H1 (cell line): ENCODE data around the gene ZMYM3. TPM values are rescaled to one million over a fixed set of nuclear protein-coding genes. Genes with fewer than 3 reads are reported as not detected.

ENCODE experiments used
- CTCF ChIA-PET: fragments of 300-600 bp; sonication (Branson Sonifier 250); formaldehyde crosslinking; loops from one replicate; lab custom pipeline; 2021; ENCODE audit not compliant: partially characterized antibody; lab: Charles Lee
- POLR2A ChIA-PET: fragments of 300-600 bp; sonication (Branson Sonifier 250); formaldehyde crosslinking; loops from one replicate; lab custom pipeline; 2021; ENCODE audit warnings: inconsistent platforms; ENCODE audit not compliant: partially characterized antibody; lab: Charles Lee
- DNase-seq, 2 experiments: peaks; one replicate each; pipeline versions ENCODE4 v3.0.0 to v3.0.0-alpha.2; 2010 to 2022; ENCODE audit warnings: low spot score in 2 of 2, low read depth in 1 of 2, mixed read lengths in 1 of 2
- FAIRE-seq: peaks from 2 replicates; lab custom pipeline; 2011; peaks lifted over from hg19 to GRCh38; lab: Jason Lieb, UNC
- H2AFZ ChIP-seq: 2 replicates; pipeline ENCODE4 v1.8.1; 2012; ENCODE audit warnings: low read length, inconsistent platforms
- H2AK5ac ChIP-seq: 2 replicates; pipeline ENCODE4 v1.6.1; 2013; ENCODE audit warnings: low read depth, low read length
- H2BK120ac ChIP-seq: replicated peaks from 2 replicates; pipeline ENCODE3; 2013; ENCODE audit warnings: low read depth, low read length, inconsistent platforms
- H2BK12ac ChIP-seq: 2 replicates; pipeline ENCODE4 v1.6.1; 2013; ENCODE audit warnings: low read depth, low read length
- H2BK15ac ChIP-seq: 2 replicates; pipeline ENCODE4 v1.6.1; 2013; ENCODE audit warnings: low read length
- H2BK20ac ChIP-seq: 2 replicates; pipeline ENCODE4 v1.6.1; 2013; ENCODE audit warnings: low read length
- H2BK5ac ChIP-seq: 2 replicates; pipeline ENCODE4 v1.6.1; 2013; ENCODE audit warnings: low read depth, low read length
- H3K14ac ChIP-seq: 2 replicates; pipeline ENCODE4 v1.6.1; 2013; ENCODE audit warnings: inconsistent platforms; ENCODE audit not compliant: insufficient read length
- H3K18ac ChIP-seq: 2 replicates; pipeline ENCODE4 v1.6.1; 2013; ENCODE audit warnings: low read length; ENCODE audit errors: extremely low read depth
- H3K23ac ChIP-seq: 2 replicates; pipeline ENCODE4 v1.6.1; 2013; ENCODE audit warnings: inconsistent platforms; ENCODE audit not compliant: insufficient read length
- H3K23me2 ChIP-seq: 2 replicates; pipeline ENCODE4 v1.6.1; 2013; ENCODE audit warnings: low read depth, low read length
- H3K27ac ChIP-seq: 2 replicates; pipeline ENCODE4 v1.6.1; 2011; ENCODE audit warnings: low read depth, low read length, inconsistent platforms
- H3K27me3 ChIP-seq, 4 experiments: replicated peaks in 1 of 4; 1 replicate in 1 of 4; 2 replicates in 3 of 4; pipeline versions ENCODE4 v1.6.1 to v1.8.1; 2011 to 2013; ENCODE audit warnings: low read length in 3 of 4, mild to moderate bottlenecking in 3 of 4, inconsistent platforms in 2 of 4, mixed read lengths in 2 of 4, moderate library complexity in 1 of 4; ENCODE audit not compliant: control insufficient read depth in 3 of 4, insufficient read depth in 3 of 4; ENCODE audit errors: extremely low read depth in 1 of 4
- H3K36me3 ChIP-seq, 4 experiments: 2 replicates each; pipeline versions ENCODE4 v1.6.1 to v1.8.1; 2011 to 2013; ENCODE audit warnings: mild to moderate bottlenecking in 4 of 4, low read length in 3 of 4, moderate library complexity in 2 of 4, control low read depth in 1 of 4, inconsistent platforms in 1 of 4; ENCODE audit not compliant: insufficient read depth in 4 of 4, control insufficient read depth in 2 of 4
- H3K4ac ChIP-seq: replicated peaks from 2 replicates; pipeline ENCODE3; 2013; ENCODE audit warnings: low read length, low read depth, mixed read lengths, inconsistent platforms; ENCODE audit not compliant: insufficient read length
- H3K4me1 ChIP-seq, 4 experiments: replicated peaks in 1 of 4; 1 replicate in 1 of 4; 2 replicates in 3 of 4; pipeline versions ENCODE4 v1.6.1 to v1.8.1; 2011 to 2013; ENCODE audit warnings: low read length in 3 of 4, inconsistent platforms in 2 of 4, mixed read lengths in 1 of 4; ENCODE audit not compliant: insufficient read depth in 4 of 4, control insufficient read depth in 3 of 4
- H3K4me2 ChIP-seq, 2 experiments: 2 replicates each; pipeline versions ENCODE4 v1.6.1 to v1.8.1; 2011 to 2013; ENCODE audit warnings: low read depth in 2 of 2, low read length in 2 of 2, control low read depth in 1 of 2, inconsistent platforms in 1 of 2, mild to moderate bottlenecking in 1 of 2; ENCODE audit not compliant: insufficient read depth in 1 of 2
- H3K4me3 ChIP-seq, 4 experiments: fragments of 200-600, 300-600 bp in 1 of 4; sonication (generic), shearing (Covaris generic), sonication (Bioruptor Twin) in 1 of 4; 2 replicates each; pipeline versions ENCODE4 v1.5.1 to v1.8.1; 2011 to 2016; ENCODE audit warnings: low read length in 4 of 4, low read depth in 3 of 4, control low read depth in 2 of 4, inconsistent platforms in 2 of 4, mild to moderate bottlenecking in 2 of 4, mixed read lengths in 1 of 4, moderate library complexity in 1 of 4; ENCODE audit not compliant: insufficient read depth in 2 of 4; ENCODE audit errors: extremely low read depth in 1 of 4
- H3K56ac ChIP-seq: replicated peaks from 2 replicates; pipeline ENCODE3; 2013; ENCODE audit warnings: low read depth, mild to moderate bottlenecking, mixed read lengths, low read length, inconsistent platforms; ENCODE audit not compliant: insufficient read length
- H3K79me1 ChIP-seq: 2 replicates; pipeline ENCODE4 v1.6.1; 2013; ENCODE audit warnings: low read depth, low read length, control low read depth
- H3K79me2 ChIP-seq, 2 experiments: 2 replicates each; pipeline versions ENCODE4 v1.6.1 to v1.8.1; 2012 to 2013; ENCODE audit warnings: low read length in 2 of 2, mild to moderate bottlenecking in 2 of 2, inconsistent platforms in 1 of 2; ENCODE audit not compliant: insufficient read depth in 2 of 2, control insufficient read depth in 1 of 2
- H3K9ac ChIP-seq, 4 experiments: replicated peaks in 1 of 4; 1 replicate in 1 of 4; 2 replicates in 3 of 4; pipeline versions ENCODE4 v1.6.1 to v1.8.1; 2011 to 2013; ENCODE audit warnings: low read depth in 3 of 4, low read length in 3 of 4, control low read depth in 2 of 4, mild to moderate bottlenecking in 2 of 4, moderate library complexity in 2 of 4, inconsistent platforms in 1 of 4; ENCODE audit errors: extremely low read depth in 1 of 4
- H3K9me3 ChIP-seq, 2 experiments: 2 replicates each; pipeline versions ENCODE4 v1.6.1 to v1.8.1; 2012 to 2013; ENCODE audit warnings: mild to moderate bottlenecking in 2 of 2, moderate library complexity in 2 of 2, control low read depth in 1 of 2, inconsistent platforms in 1 of 2, low read depth in 1 of 2, low read length in 1 of 2, mixed read lengths in 1 of 2; ENCODE audit not compliant: insufficient read depth in 2 of 2
- H4K20me1 ChIP-seq, 2 experiments: replicated peaks in 1 of 2; 2 replicates each; pipeline versions ENCODE3 to v1.8.1; 2011 to 2013; ENCODE audit warnings: inconsistent platforms in 2 of 2, low read length in 2 of 2, mild to moderate bottlenecking in 1 of 2; ENCODE audit not compliant: insufficient read depth in 2 of 2, control insufficient read depth in 1 of 2
- H4K5ac ChIP-seq: 2 replicates; pipeline ENCODE4 v1.6.1; 2013; ENCODE audit warnings: low read length, low read depth, mixed read lengths, inconsistent platforms; ENCODE audit not compliant: insufficient read length
- H4K8ac ChIP-seq: 2 replicates; pipeline ENCODE4 v1.8.0; 2013; ENCODE audit warnings: mild to moderate bottlenecking, moderate library complexity, low read length, inconsistent platforms; ENCODE audit not compliant: insufficient read depth; ENCODE audit errors: extremely low read depth
- H4K91ac ChIP-seq: replicated peaks from 2 replicates; pipeline ENCODE3; 2013; ENCODE audit warnings: low read length, mixed read lengths, inconsistent platforms; ENCODE audit not compliant: insufficient read length
- JUND ChIP-seq: IDR thresholded peaks from 2 replicates; pipeline ENCODE4 v1.6.1; 2011; ENCODE audit warnings: mild to moderate bottlenecking, improper control_type of control experiment, low read length
- RNF2 ChIP-seq: fragments of 200-900, 300-1000 bp; sonication (generic); IDR thresholded peaks from 2 replicates; pipeline ENCODE4 v1.7.1; 2016; ENCODE audit warnings: borderline replicate concordance, low read depth, mild to moderate bottlenecking, antibody characterized with exemption, low read length; ENCODE audit not compliant: poor library complexity, severe bottlenecking; ENCODE audit errors: missing control alignments
- WGBS, 2 experiments: shearing (Covaris generic) in 1 of 2; methylation state at CpG; one replicate each; pipeline versions ENCODE4 v1.1.6 to v1.1.7; 2013 to 2015; ENCODE audit warnings: low lambda C conversion rate in 2 of 2, mixed read lengths in 2 of 2, inconsistent platforms in 1 of 2, low coverage in 1 of 2, missing lambda C conversion rate in 1 of 2; ENCODE audit not compliant: insufficient replicate concordance in 2 of 2, insufficient coverage in 1 of 2, insufficient read length in 1 of 2; ENCODE audit errors: extremely low coverage in 1 of 2, missing lambda C conversion rate in 1 of 2; 5-methylcytosine and 5-hydroxymethylcytosine counted together
- polyA plus RNA-seq, 7 experiments: library from polyadenylated mRNA; depleted of rRNA in 3 of 7; stranded (reverse) in 5 of 7; unstranded in 2 of 7; fragments of >200 nt in 5 of 7; fragments of 200-250 nt in 2 of 7; gene quantifications; 1 replicate in 5 of 7; 2 replicates in 1 of 7; 4 replicates in 1 of 7; pipeline versions ENCODE4 v1.2.1 to v1.2.3, GENCODE V29; 2011 to 2013; ENCODE audit warnings: missing spikeins in 2 of 7, mixed read lengths in 2 of 7
- total RNA-seq: library from RNA; stranded (reverse); fragmentation: NEBNext Ultra II Directional; extraction: Animal tissue kit (Norgen Biotek cat#: 25700); gene quantifications from 2 replicates; pipeline ENCODE4 v1.2.1, GENCODE V29; 2021

ZMYM3 gene
- total and polyA plus RNA-seq, 2 of the 8 experiments (the other 6 are each of a cell fraction or from before 2014, with no cell fraction given) = 56.7 to 82.0 TPM

DNA sequence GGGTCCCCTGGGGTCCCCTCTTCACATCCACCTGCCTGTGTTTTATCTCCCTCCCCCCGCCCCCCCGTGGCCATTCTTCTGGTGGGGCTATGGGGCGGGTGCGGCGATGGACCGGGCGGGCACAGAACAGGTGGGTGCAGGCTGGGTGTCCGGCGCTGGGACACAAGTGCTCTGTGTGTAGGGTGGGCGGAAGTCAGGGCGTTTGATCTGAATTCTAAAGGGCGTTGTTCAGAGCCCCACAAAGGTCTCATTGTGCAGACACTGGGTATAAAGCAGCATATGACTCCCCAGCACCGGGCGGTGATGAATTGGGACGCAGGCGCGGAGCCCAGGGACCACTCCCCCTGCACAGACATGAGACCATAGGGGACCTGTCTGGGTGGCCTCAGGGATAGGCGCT lies 31.0 kb downstream of the ZMYM3 start, which contains the start of gene GJB1:
Gene GJB1 (plus strand): TSS at position 296 of the 400 bp plus-strand sequence. CDS start 484 bp downstream, outside the sequence.
- POLR2A ChIA-PET = interaction anchor here (1.7 to 2.3 kb wide), 2 partner anchors 10 to 41 kb away, joined by 3 to 5 read pairs; no protein-coding TSS in a partner anchor

More for the DNA sequence above, 31.0 kb downstream of the ZMYM3 start, which contains the start of gene GJB1:
- H3K4me3 ChIP-seq = no peak within 1 kb of the TSS
- no peak within 1 kb of the TSS for H3K27ac ChIP-seq
- no peaks in the 10 kb centered on the region for H3K79me1 ChIP-seq
- H4K8ac ChIP-seq = no peak within 1 kb of the TSS; the same call in 1 of the 2 replicates
- no peak within 1 kb of the TSS for H2AFZ ChIP-seq
- DNase-seq (no peak), FAIRE-seq (no peak)
- H4K5ac ChIP-seq = no peak within 1 kb of the TSS
- no peak within 1 kb of the TSS for H3K4ac ChIP-seq
- H3K27me3 ChIP-seq = no peaks in the 10 kb centered on the region
- no peak within 1 kb of the TSS for H3K14ac ChIP-seq
- peaks cover 3 to 8% (median 6%) of the 10 kb centered on the region in 4 experiments for H3K4me1 ChIP-seq
- H3K56ac ChIP-seq = no peak within 1 kb of the TSS
- 93% methylated on average over 6 of the region's 18 CpGs; no CpG with 5 or more reads in 1 of the 2 experiments for WGBS, 2 experiments
- CTCF ChIA-PET = interaction anchor here (1.4 kb wide), 1 partner anchor 26 kb away, joined by 4 read pairs; no protein-coding TSS in a partner anchor
- no peak within 1 kb of the TSS for H3K9ac ChIP-seq
- no peak within 1 kb of the TSS for H3K23ac ChIP-seq
- no peak within 1 kb of the TSS for H2BK12ac ChIP-seq
- TF ChIP-seq RNF2 (no peak), JUND (no peak)
- H3K23me2 ChIP-seq = no peaks in the 10 kb centered on the region
- H2BK20ac ChIP-seq = no peak within 1 kb of the TSS
- no peaks in the 10 kb centered on the region for H3K9me3 ChIP-seq
- no peak within 1 kb of the TSS for H2BK15ac ChIP-seq
- H2AK5ac ChIP-seq = no peak within 1 kb of the TSS
- no peaks in the 10 kb centered on the region for H4K20me1 ChIP-seq
- no peak within 1 kb of the TSS for H2BK120ac ChIP-seq
- no peak within 1 kb of the TSS for H3K4me2 ChIP-seq
- H3K79me2 ChIP-seq = no peaks in the 10 kb centered on the region
- H3K36me3 ChIP-seq = no peaks in the 10 kb centered on the region
- H4K91ac ChIP-seq = no peak within 1 kb of the TSS
- H2BK5ac ChIP-seq = no peak within 1 kb of the TSS
- no peak within 1 kb of the TSS for H3K18ac ChIP-seq
